Hippocampal formation (tissue), 2 donors: Measurements from ENCODE around the gene NKAIN2.
"Not testable (repeated sequence)": the region's sequence is repeated elsewhere in the genome, so short reads cannot be mapped to it uniquely, and the experiment has no call there.

Source experiments
- DNase-seq, 2 donors: peaks; one replicate each; lab custom pipeline; 2025; lab: John Stamatoyannopoulos, UW

NKAIN2 gene

DNA sequence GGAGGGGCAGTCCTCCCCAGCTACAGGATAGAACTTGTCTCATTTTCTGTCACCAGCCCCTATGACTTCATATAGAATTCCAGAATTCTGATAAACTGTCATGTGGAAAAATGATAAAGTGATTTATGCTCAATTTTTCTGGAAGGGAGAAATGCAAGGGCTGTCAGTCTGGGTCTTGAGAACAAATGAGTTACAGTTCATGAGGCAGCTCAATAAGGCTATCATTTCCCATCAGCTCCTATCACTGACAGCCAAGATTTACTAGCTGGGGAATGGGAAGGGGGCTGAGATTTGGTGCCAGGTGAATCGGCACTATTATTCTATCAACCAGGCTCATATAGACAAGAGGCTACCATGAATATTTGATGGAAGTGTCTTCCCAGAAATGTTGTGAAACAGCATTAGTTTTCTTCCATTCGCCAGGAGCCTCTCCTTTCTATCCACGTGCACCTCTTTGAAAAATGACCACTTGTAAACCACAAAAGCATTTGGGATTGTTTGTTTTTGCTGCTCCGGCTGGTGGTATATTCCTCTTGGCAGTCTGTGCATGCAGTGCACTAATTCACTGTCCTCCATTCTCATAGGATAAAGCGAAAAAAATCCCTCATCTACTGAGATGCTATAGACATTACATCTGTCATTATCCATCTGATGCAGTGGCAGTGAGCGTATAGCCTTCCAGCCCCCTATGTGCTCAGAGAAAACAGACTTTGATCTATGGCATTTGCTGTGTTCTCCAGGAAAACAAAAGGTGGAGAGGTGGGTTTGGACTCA lies 629.9 kb downstream of the NKAIN2 start:
- DNase-seq = no peak

DNA sequence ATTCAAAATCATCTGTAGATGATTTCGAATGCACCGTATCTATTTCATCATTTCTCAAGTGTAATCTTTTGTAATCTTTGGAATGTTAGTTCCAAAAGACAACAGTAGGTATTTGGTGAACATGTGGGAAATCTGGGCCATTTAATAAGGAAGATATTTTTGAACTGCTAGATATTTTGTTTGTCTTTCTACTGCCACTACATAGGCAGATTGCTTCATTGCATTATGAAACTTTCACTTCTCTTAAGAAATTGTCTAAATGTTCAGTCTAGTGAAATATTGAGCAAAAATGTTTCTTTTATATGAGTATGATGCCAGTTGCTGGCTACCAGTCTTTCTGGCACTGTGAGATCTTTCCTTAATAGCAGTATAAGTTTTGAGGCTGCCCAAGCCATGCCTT lies 630.8 kb downstream of the NKAIN2 start:
- DNase-seq = no peak

DNA sequence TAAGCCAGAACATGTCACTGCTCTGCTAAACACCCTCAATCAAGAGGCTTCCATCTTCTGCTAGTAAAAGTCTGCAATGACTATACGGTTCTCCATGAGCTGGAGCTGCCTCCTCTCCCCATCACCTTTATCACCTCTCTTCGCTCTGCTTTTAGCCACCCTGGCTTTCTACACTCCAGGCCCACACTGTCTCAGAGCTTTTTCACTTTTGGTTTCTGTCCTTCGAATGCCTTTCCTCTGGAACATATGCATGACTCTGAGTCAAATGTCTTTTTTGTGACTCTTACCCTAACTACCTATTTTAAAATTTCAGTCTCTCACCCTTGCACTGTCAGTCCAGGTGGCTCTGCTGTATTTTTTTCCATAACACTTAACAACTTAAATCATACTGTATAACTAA lies 633.1 kb downstream of the NKAIN2 start:
- no peak for DNase-seq

DNA sequence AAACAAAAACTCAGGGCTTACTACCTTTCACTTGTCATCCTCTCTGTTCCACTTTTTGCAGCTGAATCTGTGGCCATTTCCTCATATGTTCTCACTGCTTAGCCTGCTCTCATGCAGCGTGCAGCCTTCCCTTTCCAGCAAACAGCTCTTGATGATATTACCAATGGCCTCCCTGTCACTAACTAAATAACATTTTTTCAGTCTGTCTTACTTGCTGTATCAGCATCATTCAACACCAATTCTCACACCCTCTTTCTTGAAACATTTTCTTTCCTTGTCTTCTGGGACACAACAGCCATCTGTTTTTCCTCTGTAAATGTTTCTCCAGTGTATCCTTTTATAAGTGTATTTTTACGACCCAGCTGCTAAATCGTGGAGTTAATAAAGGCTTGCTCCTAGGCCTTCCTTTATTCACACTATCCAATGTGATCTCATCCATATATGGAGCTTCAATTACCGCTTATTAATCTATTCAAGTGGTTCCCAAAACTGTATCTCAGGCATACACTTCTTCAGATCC lies 634.9 kb downstream of the NKAIN2 start:
- DNase-seq = no peak

DNA sequence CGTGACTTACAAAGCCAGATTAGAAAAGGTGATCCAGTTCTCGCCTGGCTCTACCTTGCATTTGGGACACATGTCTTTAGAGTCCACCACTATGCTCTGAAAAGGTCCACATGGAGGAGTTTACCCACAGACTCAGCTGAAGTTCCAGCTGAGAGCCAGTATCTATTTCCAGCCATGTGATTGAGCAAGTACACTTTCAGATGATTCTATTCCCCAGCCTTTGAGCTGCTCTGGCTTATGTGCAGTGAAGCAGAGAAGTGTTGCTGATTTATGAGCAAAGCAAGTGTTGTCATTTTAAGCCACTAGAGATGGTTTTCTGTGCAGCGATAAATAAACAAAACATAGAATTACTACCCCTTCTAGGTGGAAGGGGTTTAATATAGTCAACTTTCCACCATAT lies 637.8 kb downstream of the NKAIN2 start:
- DNase-seq = no peak

DNA sequence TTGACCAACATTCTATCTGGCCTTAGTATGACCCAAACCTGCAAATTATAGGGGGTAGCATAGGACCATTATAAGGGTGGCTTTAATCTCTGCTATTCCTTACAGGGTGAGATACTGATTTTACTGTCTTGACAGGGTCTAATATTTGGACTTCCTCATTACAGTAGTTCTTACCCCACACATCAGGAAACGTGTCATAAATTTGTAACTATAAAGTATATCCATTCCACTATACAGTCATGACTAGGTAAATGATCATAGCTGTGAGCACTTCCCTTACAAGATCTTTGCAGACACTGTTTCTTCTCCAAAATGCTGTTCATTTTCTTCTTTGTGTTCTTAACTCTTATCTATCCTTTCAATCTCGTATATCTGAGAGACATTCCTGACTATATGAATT lies 639.9 kb downstream of the NKAIN2 start:
- no peak for DNase-seq

DNA sequence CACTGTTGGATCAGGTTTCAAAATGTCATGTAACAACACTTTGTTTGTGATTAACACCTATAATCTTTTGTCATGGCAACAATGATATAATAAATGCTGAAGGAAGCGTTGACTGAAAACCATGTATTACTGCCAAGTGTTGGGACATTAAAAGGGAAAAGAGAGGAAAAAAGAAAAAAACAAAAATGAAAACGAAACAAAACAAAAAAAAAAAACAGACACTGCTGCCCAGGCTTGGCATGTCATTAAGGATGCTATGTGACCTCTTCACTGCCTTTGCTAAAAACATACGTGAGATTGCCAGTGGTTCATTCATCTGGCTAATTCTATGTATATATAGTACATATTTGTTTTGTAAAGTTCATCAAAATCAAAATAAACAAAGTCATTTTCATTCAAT lies 641.9 kb downstream of the NKAIN2 start:
- no peak for DNase-seq

DNA sequence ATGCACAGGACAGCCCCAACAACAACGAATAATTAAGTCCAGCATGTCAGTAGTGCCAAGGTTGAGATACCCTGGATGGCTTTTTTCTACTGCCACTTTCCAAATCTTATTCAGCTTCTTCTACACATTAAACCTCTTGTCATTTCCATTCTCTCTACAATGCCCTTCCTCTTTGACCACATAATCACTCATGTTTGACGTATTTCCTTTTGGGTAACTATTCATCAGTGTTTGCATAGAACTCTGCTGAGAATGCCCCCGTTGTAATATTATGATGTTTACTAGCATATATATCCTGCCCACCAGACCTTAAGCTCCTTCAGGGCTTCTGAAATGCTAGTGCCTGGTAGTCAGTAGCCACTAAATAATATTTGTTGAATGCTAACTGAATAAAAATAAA lies 643.3 kb downstream of the NKAIN2 start:
- no peak for DNase-seq

DNA sequence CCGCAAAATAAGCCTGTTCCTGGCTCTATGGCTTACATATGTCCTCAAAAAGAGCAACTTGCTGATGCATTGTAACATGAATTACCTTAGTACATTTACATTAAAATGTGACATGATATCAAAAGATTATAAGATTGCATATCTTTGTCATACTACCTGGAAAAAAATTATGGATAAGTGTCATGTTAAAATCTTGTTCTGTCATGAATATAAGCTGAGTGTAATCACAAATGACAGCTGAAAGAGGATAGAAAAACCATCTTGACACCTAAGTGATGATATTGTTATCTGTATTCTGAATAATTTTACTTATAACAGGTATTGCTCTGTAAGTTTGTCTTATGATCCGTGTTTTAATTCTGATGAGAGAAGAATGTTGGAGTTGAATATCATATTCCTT lies 655.6 kb downstream of the NKAIN2 start:
- DNase-seq = no peak

DNA sequence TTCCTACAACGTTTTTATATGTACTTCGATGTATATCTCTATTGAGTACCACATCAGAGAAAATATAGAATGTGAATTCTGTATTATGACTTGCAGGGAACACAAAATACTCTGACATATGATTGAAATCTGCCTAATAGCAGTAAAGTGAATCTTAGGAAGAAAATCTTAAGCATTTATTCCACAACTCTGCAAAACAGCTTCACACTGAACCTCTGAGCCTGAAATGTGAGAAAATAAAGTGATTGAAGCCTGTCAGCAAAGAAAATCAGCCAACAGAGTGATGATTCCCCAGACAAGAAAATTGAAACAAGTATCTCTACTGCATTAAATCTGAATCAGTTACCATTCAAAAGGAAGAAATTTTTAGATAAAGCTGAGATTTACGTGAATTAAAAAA lies 659.1 kb downstream of the NKAIN2 start:
- no peak for DNase-seq

DNA sequence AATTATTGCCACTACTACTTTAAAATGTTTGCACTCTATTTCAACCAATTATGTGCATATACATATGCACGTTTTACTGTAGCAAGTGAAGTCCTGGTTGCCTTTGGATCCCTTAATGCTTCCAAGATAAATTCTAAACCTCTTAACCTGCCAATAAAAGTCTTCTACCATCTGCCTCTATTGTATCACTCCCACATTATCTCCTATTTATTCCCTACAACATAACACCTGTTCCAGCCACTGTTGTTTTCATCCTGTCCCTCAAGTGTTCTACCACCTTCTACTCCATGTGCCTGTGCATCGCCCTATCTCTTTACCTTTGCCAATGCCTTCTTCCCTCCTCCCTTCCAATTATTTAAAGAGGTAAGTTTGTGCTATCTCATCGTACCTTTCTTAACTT lies 659.6 kb downstream of the NKAIN2 start:
- DNase-seq = peak in 1 of 2 donors; percentile 18

DNA sequence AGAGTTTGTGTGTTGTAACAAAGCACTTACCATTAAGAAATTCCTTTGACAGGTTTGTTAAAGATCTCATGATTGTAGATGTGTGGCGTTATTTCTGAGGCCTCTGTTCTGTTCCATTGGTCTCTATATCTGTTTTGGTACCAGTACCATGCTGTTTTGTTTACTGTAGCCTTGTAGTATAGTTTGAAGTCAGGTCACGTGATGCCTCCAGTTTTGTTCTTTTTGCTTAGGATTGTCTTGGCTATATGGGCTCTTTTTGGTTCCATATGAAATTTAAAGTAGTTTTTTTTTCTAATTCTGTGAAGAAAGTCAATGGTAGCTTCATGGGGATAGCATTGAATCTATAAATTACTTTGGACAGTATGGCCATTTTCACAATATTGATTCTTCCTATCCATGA lies 660.9 kb downstream of the NKAIN2 start:
- DNase-seq = not testable (repeated sequence)

DNA sequence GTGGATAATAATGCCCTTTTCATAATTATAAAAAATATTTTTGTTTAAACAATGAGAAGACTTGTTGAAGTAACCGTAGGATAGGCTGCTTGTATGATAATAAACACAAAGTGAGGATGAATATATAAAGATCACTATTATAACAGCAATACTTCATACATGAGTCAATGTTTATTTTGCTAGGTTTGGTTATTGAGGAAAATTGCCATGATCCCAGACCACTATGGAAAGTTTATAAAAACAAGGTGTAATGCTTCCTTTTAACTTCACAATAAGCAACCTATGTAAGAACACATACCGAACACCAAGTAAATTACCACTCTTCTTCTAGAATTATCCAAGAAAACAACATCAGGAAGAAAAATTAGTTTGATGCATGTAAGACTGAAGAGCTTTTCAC lies 663.3 kb downstream of the NKAIN2 start:
- no peak for DNase-seq

DNA sequence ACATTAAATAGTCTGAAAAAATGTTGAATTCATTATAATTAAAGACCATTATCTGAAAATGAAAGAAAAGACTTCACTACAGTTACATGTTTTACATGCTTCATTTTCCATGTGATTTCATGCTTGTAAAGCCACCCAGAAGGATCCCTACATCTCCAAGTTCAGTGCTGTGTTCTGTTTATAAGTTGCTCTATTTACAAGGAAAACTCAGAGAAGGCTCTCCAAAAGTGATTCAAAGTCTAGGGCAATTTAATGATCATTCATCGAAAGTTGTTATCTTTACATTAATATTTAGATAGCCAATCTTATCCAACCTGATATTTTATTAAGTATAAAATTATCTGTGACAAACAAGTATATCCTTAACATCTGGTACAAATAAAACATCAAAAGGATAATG lies 663.7 kb downstream of the NKAIN2 start:
- DNase-seq = no peak

DNA sequence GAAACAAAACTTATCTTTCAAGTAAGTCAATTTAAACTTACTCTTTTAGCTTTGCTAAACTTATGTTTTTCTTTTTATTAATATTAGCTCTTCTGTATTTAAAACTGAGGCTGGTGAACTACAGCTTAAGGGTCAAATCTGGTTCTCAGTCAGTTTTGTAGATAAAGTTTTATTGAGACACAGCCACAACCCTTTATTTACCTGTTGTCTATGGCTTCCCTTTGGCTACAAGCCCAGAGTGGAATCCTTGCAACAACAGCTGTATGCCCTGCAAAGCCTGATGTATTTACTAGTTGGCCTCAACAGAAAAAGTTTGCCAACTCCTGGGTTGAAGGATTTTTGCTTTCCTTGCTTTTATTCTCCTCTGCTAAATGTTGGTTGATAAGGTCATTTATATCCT lies 667.1 kb downstream of the NKAIN2 start:
- DNase-seq = no peak

DNA sequence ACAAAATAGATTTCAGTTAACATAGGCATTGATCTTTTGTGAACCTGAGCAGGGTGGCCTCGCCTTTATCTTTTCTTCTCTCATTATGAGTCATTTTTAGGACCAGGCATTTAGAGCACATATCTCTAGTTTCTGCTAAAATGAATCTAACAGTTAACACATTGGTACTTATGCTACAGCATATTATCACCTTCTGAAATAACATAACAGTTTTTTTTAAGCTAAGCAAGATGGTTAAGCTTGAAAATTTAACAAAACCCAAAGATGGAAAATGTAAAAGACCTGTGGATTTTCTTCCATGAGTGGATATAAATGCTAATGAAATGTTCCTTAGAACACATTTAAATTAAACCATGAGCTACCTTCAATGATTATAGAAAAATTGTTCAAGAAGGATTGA lies 671.5 kb downstream of the NKAIN2 start:
- DNase-seq = peak in 1 of 2 donors; percentile 10

DNA sequence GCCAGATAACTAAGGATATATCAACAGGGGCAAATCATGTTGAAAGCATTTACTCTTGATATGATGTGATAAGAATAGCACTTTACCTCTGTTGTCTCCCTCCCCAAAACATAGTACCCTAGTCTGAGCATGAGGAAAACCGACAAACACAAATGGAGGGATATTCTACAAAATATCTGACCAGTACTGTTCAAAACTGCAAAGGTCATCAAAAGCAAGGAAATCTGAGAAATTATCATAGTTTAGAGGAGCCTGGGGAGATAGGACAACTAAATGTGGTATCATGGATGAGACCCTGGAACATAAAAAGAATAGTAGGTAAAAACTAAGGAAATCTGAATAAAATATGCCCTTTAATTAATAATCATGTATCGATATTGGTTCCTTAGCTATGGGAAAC lies 675.2 kb downstream of the NKAIN2 start:
- DNase-seq = no peak

DNA sequence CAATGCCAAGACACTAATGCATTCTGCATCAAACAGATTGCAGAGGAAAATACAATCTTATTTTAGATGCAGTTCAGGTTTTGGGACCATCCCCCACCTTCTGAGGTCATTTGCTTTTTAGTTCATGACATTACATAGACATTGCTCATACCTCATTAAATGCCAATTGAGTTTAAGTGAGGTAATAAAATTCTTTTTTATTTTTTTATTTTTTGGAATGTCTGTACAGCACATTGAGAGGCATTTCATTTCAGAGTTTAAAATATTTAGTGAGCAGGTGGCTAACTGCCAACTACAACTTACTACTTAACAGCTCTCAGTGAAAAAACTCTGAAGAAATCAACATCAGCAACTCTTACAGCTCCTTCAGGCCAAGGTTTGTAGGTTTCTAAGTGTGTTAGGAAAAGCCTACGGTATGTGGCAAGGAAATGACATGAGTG lies 676.3 kb downstream of the NKAIN2 start:
- no peak for DNase-seq

DNA sequence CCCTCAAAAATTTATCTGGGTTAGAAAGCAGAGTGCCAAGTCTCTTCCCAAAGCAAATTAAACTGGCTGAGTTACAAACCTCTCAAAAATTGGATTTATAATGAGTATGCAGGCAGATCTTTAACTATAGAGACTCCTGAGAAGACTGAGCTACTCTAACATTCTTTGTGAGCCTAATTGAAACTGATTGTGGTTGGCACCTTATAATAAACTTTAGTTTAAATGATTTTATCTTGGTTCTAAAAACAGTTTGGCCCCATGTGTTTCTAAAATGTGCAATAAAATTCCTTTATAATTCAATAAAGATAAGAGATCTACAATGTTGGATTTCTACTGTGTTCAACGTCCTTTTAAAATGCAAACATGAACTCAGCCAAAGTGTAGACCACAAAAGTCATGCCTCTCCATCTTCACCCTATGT lies 678.4 kb downstream of the NKAIN2 start:
- DNase-seq = no peak

DNA sequence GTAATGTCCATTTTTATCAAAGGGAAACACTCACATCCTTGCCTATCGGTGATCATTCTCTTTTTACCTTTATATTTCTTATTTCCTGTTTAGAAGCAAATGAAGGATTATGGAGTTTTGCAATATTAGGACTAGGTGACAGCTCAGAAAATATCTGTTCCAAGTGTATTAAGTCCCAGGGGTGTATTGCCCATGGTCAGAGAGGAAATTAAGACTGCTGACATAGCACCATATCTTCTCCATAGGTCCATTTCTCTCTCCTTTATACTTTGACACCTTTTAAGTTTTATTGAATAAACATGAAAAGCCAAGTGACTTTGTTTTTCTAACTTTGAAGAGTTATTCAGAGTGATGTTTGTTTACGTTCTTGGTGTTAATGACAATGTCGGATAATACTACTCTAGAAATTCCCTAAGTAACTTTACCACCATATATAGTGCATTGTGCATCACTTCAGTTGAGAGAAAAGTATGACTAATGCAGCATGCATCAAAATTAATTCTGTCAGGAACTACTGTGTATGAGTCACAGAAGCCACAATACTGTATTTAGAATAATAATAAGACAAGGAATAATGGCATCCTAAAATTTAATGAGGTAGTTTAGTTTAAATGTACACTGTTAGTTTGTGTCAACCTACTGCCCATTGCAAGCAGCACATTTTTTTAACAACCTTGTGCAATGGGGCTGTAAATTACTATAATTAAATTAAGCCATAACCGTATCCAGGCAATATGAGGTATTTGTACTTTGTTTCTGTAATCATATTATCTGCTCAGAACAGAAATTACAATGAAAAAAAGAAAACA lies 684.2 kb downstream of the NKAIN2 start:
- no peak for DNase-seq

DNA sequence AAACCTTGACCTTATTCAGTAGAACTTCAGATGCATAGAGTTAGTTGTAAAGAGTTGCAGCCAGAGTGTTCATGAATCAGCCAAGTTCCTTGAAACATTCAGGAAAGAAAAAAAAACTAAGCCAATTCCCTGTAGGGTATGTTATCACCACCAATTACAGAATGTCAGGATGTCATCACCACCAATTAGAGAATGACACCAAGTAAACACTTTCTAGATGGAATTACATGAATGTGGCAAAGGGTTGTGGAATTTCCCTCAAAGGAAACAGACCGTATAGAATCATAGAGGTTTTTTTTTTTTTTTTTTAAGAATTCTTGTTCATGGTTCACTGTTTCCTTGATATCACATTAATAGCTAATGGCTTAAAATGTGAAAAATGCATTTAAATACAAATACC lies 686.5 kb downstream of the NKAIN2 start:
- no peak for DNase-seq

DNA sequence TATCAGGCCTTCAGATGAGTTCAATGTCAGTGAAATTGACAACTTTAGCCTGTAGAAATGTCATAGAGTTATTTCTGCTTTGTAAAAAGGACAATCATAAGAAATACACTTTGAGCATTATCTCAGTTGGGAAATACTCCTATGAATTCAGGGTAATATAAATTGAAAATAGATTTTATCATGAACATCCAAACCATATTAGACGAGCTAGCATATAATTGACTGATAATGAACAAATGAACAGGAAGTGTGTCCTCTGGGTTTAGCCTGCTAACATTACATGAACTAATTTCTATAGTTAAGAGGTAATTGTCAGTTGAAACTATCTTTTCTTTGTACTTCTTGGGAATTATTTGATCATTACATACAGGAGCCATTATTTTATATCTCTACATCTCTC lies 689.6 kb downstream of the NKAIN2 start:
- DNase-seq = no peak
